Activated CD4-positive, alpha-beta T cell treated with anti-CD3 and anti-CD28 coated beads, Interleukin-2, amount 10 ng/mL, durations not matched to agents 7 days and 5 days (primary cell): Measurements from ENCODE around the gene SERF2. TPM values are rescaled to one million over a fixed set of nuclear protein-coding genes. Genes with fewer than 3 reads are reported as not detected.
"Not testable (repeated sequence)": the region's sequence is repeated elsewhere in the genome, so short reads cannot be mapped to it uniquely, and the experiment has no call there.

Experiments used
- CTCF ChIA-PET: fragments of 350-600 bp; sonication (Branson Sonifier 250); formaldehyde crosslinking; loops from one replicate; lab custom pipeline; 2021; ENCODE audit warnings: antibody characterized with exemption; lab: Charles Lee
- POLR2A ChIA-PET: fragments of 350-600 bp; sonication (Branson Sonifier 250); formaldehyde crosslinking; loops from one replicate; lab custom pipeline; 2021; ENCODE audit warnings: antibody characterized with exemption; lab: Charles Lee
- DNase-seq: peaks from one replicate; pipeline ENCODE4 v3.0.0-alpha.2; 2020
- H3K27ac Mint-ChIP-seq: one replicate; pipeline ENCODE4 v1.8.0; 2021; ENCODE audit warnings: mild to moderate bottlenecking, moderate library complexity, mixed read lengths
- H3K27me3 Mint-ChIP-seq: one replicate; pipeline ENCODE4 v1.8.0; 2021; ENCODE audit warnings: mixed read lengths
- H3K36me3 Mint-ChIP-seq: one replicate; pipeline ENCODE4 v1.8.0; 2021; ENCODE audit warnings: low read depth, mixed read lengths
- H3K4me1 Mint-ChIP-seq: one replicate; pipeline ENCODE4 v1.8.0; 2021; ENCODE audit warnings: mixed read lengths
- H3K4me3 Mint-ChIP-seq: one replicate; pipeline ENCODE4 v1.8.0; 2021; ENCODE audit warnings: mild to moderate bottlenecking, moderate library complexity, mixed read lengths
- H3K9me3 Mint-ChIP-seq: one replicate; pipeline ENCODE4 v1.8.0; 2021; ENCODE audit warnings: mixed read lengths
- total RNA-seq, 2 experiments: library from RNA; stranded (reverse); gene quantifications; one replicate each; pipeline ENCODE4 v1.2.3, GENCODE V29; 2021

SERF2 gene
- total RNA-seq, 2 experiments from 2014 or later = 956 to 981 TPM

- Mint-ChIP-seq H3K4me3 (no peak overlapping the region), H3K27ac (peak overlapping the region; percentile 42), H3K27me3 (no peaks in the 10 kb centered on the region), H3K9me3 (no peaks in the 10 kb centered on the region), H3K36me3 (peaks cover 78% of the 10 kb centered on the region), H3K4me1 (peaks cover 72% of the 10 kb centered on the region)
- no peak for DNase-seq
- POLR2A ChIA-PET = interaction anchor here (0.6 kb wide), 1 partner anchor 881 kb away, joined by 3 read pairs; no protein-coding TSS in a partner anchor
- CTCF ChIA-PET = interaction anchor here (0.6 to 1.8 kb wide), 3 partner anchors 9 to 1290 kb away, joined by 4 to 6 read pairs (median 5); no protein-coding TSS in a partner anchor
Measured at GRCh38 chr15:43795997-43796396, 3.9 kb downstream of the SERF2 start.

GRCh38 chr15:43796566-43796965 lies 4.4 kb downstream of the SERF2 start:
- peaks cover 75% of the 10 kb centered on the region for H3K4me1 Mint-ChIP-seq
- no peak overlapping the region for H3K4me3 Mint-ChIP-seq
- H3K9me3 Mint-ChIP-seq = no peaks in the 10 kb centered on the region
- no peaks in the 10 kb centered on the region for H3K27me3 Mint-ChIP-seq
- H3K27ac Mint-ChIP-seq = no peak overlapping the region
- no peak for DNase-seq
- ChIA-PET CTCF (interaction anchor here (0.6 to 1.4 kb wide), 4 partner anchors 16 to 1088 kb away, joined by 3 to 4 read pairs (median 3); partner anchors contain the start of genes TUBGCP4 and ZSCAN29), POLR2A (interaction anchor here (0.6 kb wide), 2 partner anchors 881 to 1297 kb away, joined by 3 read pairs; no protein-coding TSS in a partner anchor)
- H3K36me3 Mint-ChIP-seq = peaks cover 84% of the 10 kb centered on the region

- Mint-ChIP-seq H3K27ac (peak overlapping the region; percentile 97), H3K4me1 (peaks cover 63% of the 10 kb centered on the region), H3K4me3 (no peak overlapping the region), H3K27me3 (no peaks in the 10 kb centered on the region), H3K9me3 (no peaks in the 10 kb centered on the region), H3K36me3 (peaks cover 71% of the 10 kb centered on the region)
- ChIA-PET CTCF (interaction anchor here (1.0 kb wide), 1 partner anchor 9 kb away, joined by 3 read pairs; no protein-coding TSS in a partner anchor), POLR2A (interaction anchor here (1.9 kb wide), 1 partner anchor 25 kb away, joined by 5 read pairs; the partner anchor contains the start of gene MFAP1)
- DNase-seq = no peak
Measured at GRCh38 chr15:43799209-43799944, 7.3 kb downstream of the SERF2 start.

- Mint-ChIP-seq H3K27ac (peak within 1 kb of the TSS; percentile 97), H3K27me3 (no peaks in the 10 kb centered on the region), H3K4me1 (peaks cover 58% of the 10 kb centered on the region), H3K4me3 (peak within 1 kb of the TSS; percentile 99), H3K36me3 (peaks cover 71% of the 10 kb centered on the region), H3K9me3 (no peaks in the 10 kb centered on the region)
- ChIA-PET CTCF (interaction anchor here (0.9 to 1.0 kb wide), 4 partner anchors 9 to 30 kb away, joined by 3 to 6 read pairs (median 4); no protein-coding TSS in a partner anchor), POLR2A (interaction anchor here (1.4 to 1.9 kb wide), 2 partner anchors 25 to 28 kb away, joined by 3 to 5 read pairs; partner anchors contain the start of gene MFAP1)
- DNase-seq = no peak
Measured at GRCh38 chr15:43799945-43800285, 7.8 kb downstream of the SERF2 start, which contains the start of gene SERINC4. Gene SERINC4, minus strand, starts transcription at chr15:43800220. Its CDS starts 234 bp downstream, at chr15:43799986.

GRCh38 chr15:43800286-43801141 lies 8.4 kb downstream of the SERF2 start, which contains the start of gene HYPK:
Gene HYPK, plus strand, starts transcription at chr15:43800599. Its CDS starts 24 bp downstream, at chr15:43800623.
- H3K27me3 Mint-ChIP-seq = no peaks in the 10 kb centered on the region
- peaks cover 67% of the 10 kb centered on the region for H3K36me3 Mint-ChIP-seq
- POLR2A ChIA-PET = interaction anchor here (1.0 to 1.9 kb wide), 3 partner anchors 24 to 28 kb away, joined by 3 to 5 read pairs (median 3); partner anchors contain the start of genes ELL3 and MFAP1
- peak; percentile 94 for DNase-seq
- CTCF ChIA-PET = interaction anchor here (0.9 to 1.1 kb wide), 5 partner anchors 9 to 30 kb away, joined by 3 to 6 read pairs (median 4); no protein-coding TSS in a partner anchor
- H3K4me1 Mint-ChIP-seq = peaks cover 52% of the 10 kb centered on the region
- H3K4me3 Mint-ChIP-seq = peak within 1 kb of the TSS; percentile 99
- no peaks in the 10 kb centered on the region for H3K9me3 Mint-ChIP-seq
- peak within 1 kb of the TSS; percentile 97 for H3K27ac Mint-ChIP-seq

GRCh38 chr15:43802676-43803075 lies 10.6 kb downstream of the SERF2 start:
- H3K4me1 Mint-ChIP-seq = peaks cover 37% of the 10 kb centered on the region
- H3K9me3 Mint-ChIP-seq, DNase-seq, H3K4me3 Mint-ChIP-seq, H3K27me3 Mint-ChIP-seq, POLR2A ChIA-PET, H3K27ac Mint-ChIP-seq: not testable (repeated sequence)
- H3K36me3 Mint-ChIP-seq = peaks cover 66% of the 10 kb centered on the region
- CTCF ChIA-PET = interaction anchor here (1.3 kb wide), 1 partner anchor 19 kb away, joined by 3 read pairs; no protein-coding TSS in a partner anchor

GRCh38 chr15:43808435-43808950 lies 16.4 kb downstream of the SERF2 start:
- no peaks in the 10 kb centered on the region for H3K27me3 Mint-ChIP-seq
- no peak for DNase-seq
- CTCF ChIA-PET = no interaction called here
- no peaks in the 10 kb centered on the region for H3K9me3 Mint-ChIP-seq
- POLR2A ChIA-PET = no interaction called here
- no peak overlapping the region for H3K27ac Mint-ChIP-seq
- H3K4me3 Mint-ChIP-seq = no peak overlapping the region
- peaks cover 66% of the 10 kb centered on the region for H3K36me3 Mint-ChIP-seq
- peaks cover 12% of the 10 kb centered on the region for H3K4me1 Mint-ChIP-seq

GRCh38 chr15:43808960-43809678 lies 17.0 kb downstream of the SERF2 start:
- Mint-ChIP-seq H3K36me3 (peaks cover 70% of the 10 kb centered on the region), H3K27me3 (no peaks in the 10 kb centered on the region), H3K27ac (no peak overlapping the region), H3K4me1 (peaks cover 12% of the 10 kb centered on the region), H3K4me3 (no peak overlapping the region), H3K9me3 (no peaks in the 10 kb centered on the region)
- ChIA-PET CTCF (interaction anchor here (0.6 to 1.3 kb wide), 5 partner anchors 9 to 22 kb away, joined by 3 to 7 read pairs (median 3); partner anchors contain the start of genes HYPK and SERINC4), POLR2A (no interaction called here)
- no peak for DNase-seq

- CTCF ChIA-PET, POLR2A ChIA-PET, DNase-seq, H3K4me3 Mint-ChIP-seq, H3K27me3 Mint-ChIP-seq, H3K9me3 Mint-ChIP-seq: not testable (repeated sequence)
- Mint-ChIP-seq H3K27ac (peak overlapping the region; percentile 21), H3K4me1 (peaks cover 19% of the 10 kb centered on the region), H3K36me3 (peaks cover 46% of the 10 kb centered on the region)
Measured at GRCh38 chr15:43815064-43815463, 22.9 kb downstream of the SERF2 start.

GRCh38 chr15:43821505-43821904 lies 29.4 kb downstream of the SERF2 start:
- Mint-ChIP-seq H3K36me3 (peaks cover 24% of the 10 kb centered on the region), H3K27ac (peak overlapping the region; percentile 63), H3K4me1 (peaks cover 47% of the 10 kb centered on the region), H3K4me3 (peak overlapping the region; percentile 33), H3K27me3 (no peaks in the 10 kb centered on the region), H3K9me3 (peaks cover 2% of the 10 kb centered on the region)
- POLR2A ChIA-PET = interaction anchor here (0.6 kb wide), 1 partner anchor 26 kb away, joined by 5 read pairs; no protein-coding TSS in a partner anchor
- CTCF ChIA-PET = interaction anchor here (0.6 to 2.6 kb wide), 3 partner anchors 12 to 19 kb away, joined by 3 to 7 read pairs (median 3); no protein-coding TSS in a partner anchor
- no peak for DNase-seq
